Body of pancreas (tissue), 4 donors: ENCODE results near the gene GTPBP3.

Experiments used
- CTCF ChIP-seq, 7 experiments: fragments of 450-650 bp in 4 of 7; fragments of 200-600 bp in 3 of 7; sonication (generic) in 3 of 7; IDR thresholded peaks; one replicate each; pipeline ENCODE4 v1.5.1; 2016 to 2019; ENCODE audit warnings: antibody characterized with exemption in 7 of 7
- POLR2A ChIP-seq, 3 donors: fragments of 450-650 bp; IDR thresholded peaks; one replicate each; pipeline ENCODE4 v1.6.1; 2016; ENCODE audit warnings: antibody characterized with exemption in 3 of 3, mild to moderate bottlenecking in 2 of 3

GRCh38 chr19:17358395-17358794 is 21.0 kb downstream of the GTPBP3 start:
- no peak for TF ChIP-seq CTCF (IDR thresholded peaks at IDR 0.05)
- TF ChIP-seq POLR2A (IDR thresholded peaks at IDR 0.05): no peak
